CD4-positive, CD25-positive, alpha-beta regulatory T cell (primary cell): ENCODE results near the gene DLG5. TPM values are rescaled to one million over a fixed set of nuclear protein-coding genes. Genes with fewer than 3 reads are reported as not detected.
A peak's percentile ranks its signal among the peaks of the same experiment; 100 is the strongest.

Experiments used
- ATAC-seq, 2 donors: fragments of 150-1000 bp; cut with Tn5 transposase; one replicate each; pipeline ENCODE4 v1.10.0; 2021; ENCODE audit warnings: low read depth in 2 of 2, moderate number of reproducible peaks in 2 of 2, moderate library complexity in 1 of 2
- DNase-seq, 3 donors: peaks; one replicate each; pipeline versions ENCODE4 v3.0.0 to v3.0.0-alpha.2; 2012 to 2022; ENCODE audit warnings: mixed read lengths in 1 of 3
- H3K27ac ChIP-seq: one replicate; pipeline ENCODE4 v1.7.0; 2013; ENCODE audit warnings: mild to moderate bottlenecking, low read length; ENCODE audit not compliant: insufficient read depth, poor library complexity, severe bottlenecking
- H3K27me3 ChIP-seq: one replicate; pipeline ENCODE4 v1.7.0; 2013; ENCODE audit warnings: low read length; ENCODE audit not compliant: control insufficient read depth, insufficient read depth
- H3K36me3 ChIP-seq: one replicate; pipeline ENCODE4 v1.7.0; 2013; ENCODE audit warnings: mild to moderate bottlenecking, low read length, moderate library complexity; ENCODE audit not compliant: control insufficient read depth, insufficient read depth
- H3K4me1 ChIP-seq: 2 replicates; pipeline ENCODE4 v1.7.0; 2013; ENCODE audit warnings: mild to moderate bottlenecking, low read length; ENCODE audit not compliant: insufficient read depth, control insufficient read depth, poor library complexity, severe bottlenecking
- H3K4me3 ChIP-seq: one replicate; pipeline ENCODE4 v1.7.0; 2013; ENCODE audit warnings: low read depth, mild to moderate bottlenecking, low read length, moderate library complexity
- H3K9me3 ChIP-seq, 2 experiments: 1 replicate in 1 of 2; 2 replicates in 1 of 2; pipeline ENCODE4 v1.7.0; 2013; ENCODE audit warnings: low read length in 2 of 2, mild to moderate bottlenecking in 1 of 2, moderate library complexity in 1 of 2; ENCODE audit not compliant: control insufficient read depth in 2 of 2
- H3K27ac Mint-ChIP-seq, 3 donors: one replicate each; pipeline ENCODE4 v1.8.0; 2020 to 2022; ENCODE audit warnings: mild to moderate bottlenecking in 3 of 3, mixed read lengths in 3 of 3, moderate library complexity in 2 of 3
- H3K27me3 Mint-ChIP-seq: one replicate; pipeline ENCODE4 v1.8.0; 2022; ENCODE audit warnings: mild to moderate bottlenecking, mixed read lengths
- H3K36me3 Mint-ChIP-seq: one replicate; pipeline ENCODE4 v1.8.0; 2020; ENCODE audit warnings: mixed read lengths
- H3K4me1 Mint-ChIP-seq, 4 donors: one replicate each; pipeline ENCODE4 v1.8.0; 2020 to 2022; ENCODE audit warnings: mixed read lengths in 4 of 4, mild to moderate bottlenecking in 1 of 4
- H3K4me3 Mint-ChIP-seq, 4 donors: one replicate each; pipeline ENCODE4 v1.8.0; 2020 to 2022; ENCODE audit warnings: mild to moderate bottlenecking in 4 of 4, mixed read lengths in 4 of 4, moderate library complexity in 3 of 4
- H3K9me3 Mint-ChIP-seq, 7 donors: one replicate each; pipeline ENCODE4 v1.8.0; 2020 to 2022; ENCODE audit warnings: mixed read lengths in 7 of 7, mild to moderate bottlenecking in 3 of 7, moderate library complexity in 2 of 7
- polyA plus RNA-seq, 4 donors: library from polyadenylated mRNA; unstranded; fragments of 300-500 nt; fragmentation: Illumina TruSeq; gene quantifications; one replicate each; pipeline ENCODE4 v1.2.3, GENCODE V29; 2021
- total RNA-seq: library from RNA; stranded (reverse); gene quantifications from one replicate; pipeline ENCODE4 v1.2.3, GENCODE V29; 2022

The DLG5 gene, protein sequence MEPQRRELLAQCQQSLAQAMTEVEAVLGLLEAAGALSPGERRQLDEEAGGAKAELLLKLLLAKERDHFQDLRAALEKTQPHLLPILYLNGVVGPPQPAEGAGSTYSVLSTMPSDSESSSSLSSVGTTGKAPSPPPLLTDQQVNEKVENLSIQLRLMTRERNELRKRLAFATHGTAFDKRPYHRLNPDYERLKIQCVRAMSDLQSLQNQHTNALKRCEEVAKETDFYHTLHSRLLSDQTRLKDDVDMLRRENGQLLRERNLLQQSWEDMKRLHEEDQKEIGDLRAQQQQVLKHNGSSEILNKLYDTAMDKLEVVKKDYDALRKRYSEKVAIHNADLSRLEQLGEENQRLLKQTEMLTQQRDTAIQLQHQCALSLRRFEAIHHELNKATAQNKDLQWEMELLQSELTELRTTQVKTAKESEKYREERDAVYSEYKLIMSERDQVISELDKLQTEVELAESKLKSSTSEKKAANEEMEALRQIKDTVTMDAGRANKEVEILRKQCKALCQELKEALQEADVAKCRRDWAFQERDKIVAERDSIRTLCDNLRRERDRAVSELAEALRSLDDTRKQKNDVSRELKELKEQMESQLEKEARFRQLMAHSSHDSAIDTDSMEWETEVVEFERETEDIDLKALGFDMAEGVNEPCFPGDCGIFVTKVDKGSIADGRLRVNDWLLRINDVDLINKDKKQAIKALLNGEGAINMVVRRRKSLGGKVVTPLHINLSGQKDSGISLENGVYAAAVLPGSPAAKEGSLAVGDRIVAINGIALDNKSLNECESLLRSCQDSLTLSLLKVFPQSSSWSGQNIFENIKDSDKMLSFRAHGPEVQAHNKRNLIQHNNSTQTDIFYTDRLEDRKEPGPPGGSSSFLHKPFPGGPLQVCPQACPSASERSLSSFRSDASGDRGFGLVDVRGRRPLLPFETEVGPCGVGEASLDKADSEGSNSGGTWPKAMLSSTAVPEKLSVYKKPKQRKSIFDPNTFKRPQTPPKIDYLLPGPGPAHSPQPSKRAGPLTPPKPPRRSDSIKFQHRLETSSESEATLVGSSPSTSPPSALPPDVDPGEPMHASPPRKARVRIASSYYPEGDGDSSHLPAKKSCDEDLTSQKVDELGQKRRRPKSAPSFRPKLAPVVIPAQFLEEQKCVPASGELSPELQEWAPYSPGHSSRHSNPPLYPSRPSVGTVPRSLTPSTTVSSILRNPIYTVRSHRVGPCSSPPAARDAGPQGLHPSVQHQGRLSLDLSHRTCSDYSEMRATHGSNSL (N-terminal part only)
- total RNA-seq (3.7 TPM), polyA plus RNA-seq (under 1 TPM in 3 of 4 donors, not detected in 1; 0.06 to 0.17 (median 0.11) TPM)

DNA sequence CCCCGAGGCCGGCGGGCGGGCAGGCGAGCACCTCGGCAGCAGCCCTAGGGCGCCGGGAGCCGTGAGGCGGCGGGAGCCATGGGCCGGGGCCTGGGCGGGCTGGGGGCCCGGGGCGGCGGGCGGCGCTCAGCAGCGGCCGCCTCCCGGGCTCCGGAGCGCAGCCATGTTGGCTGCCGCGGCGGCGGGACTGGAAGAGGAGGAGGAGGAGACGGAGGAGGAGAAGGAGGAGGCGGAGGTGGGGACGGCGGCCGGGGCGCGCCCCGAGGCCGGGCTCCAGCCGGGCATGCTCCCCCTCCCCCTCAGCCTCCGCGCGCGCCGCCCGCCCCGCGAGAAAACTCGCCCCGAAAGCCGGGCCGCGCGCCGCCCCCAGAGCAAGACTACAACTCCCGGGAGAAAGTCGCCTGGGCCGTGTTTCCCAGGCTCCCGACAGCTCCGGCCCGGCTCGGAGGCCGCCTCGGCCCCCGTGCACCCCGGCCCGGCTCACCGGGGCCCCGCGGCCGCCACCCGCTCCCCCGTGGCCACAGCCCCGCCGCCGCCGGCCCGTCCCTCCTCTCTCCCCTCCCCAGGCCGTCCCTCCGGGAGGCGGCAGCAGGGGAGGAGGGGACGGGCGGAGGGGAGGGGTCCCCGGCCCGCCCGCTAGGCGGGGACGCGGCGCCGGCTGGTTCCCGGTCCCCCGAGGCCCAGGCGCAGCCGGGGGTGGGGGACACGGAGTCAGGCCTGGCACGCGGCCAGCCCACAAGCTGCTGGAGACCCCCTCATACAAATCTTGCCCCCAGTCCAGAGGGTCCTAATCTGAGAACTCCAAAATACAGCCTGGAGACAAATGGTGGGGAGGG lies at the start of gene DLG5:
TSS of gene DLG5 (minus strand) at position 190 of the 836 bp plus-strand sequence. CDS start 235 bp downstream, outside the sequence.
- H3K27me3 Mint-ChIP-seq = peaks cover 65% of the 10 kb centered on the region
- peaks cover 0 to 11% (median 6%) of the 10 kb centered on the region in 4 donors for H3K4me1 Mint-ChIP-seq
- Histone ChIP-seq H3K9me3 (no peaks in the 10 kb centered on the region), H3K4me3 (no peak within 1 kb of the TSS), H3K27ac (no peak within 1 kb of the TSS), H3K4me1 (peaks cover 12% of the 10 kb centered on the region), H3K36me3 (no peaks in the 10 kb centered on the region), H3K27me3 (peaks cover 24% of the 10 kb centered on the region)
- H3K9me3 Mint-ChIP-seq = peaks cover 0 to 5% (median 0%) of the 10 kb centered on the region in 7 donors
- DNase-seq (no peak), ATAC-seq (peak in 1 of 2 donors; percentile 18)
- H3K36me3 Mint-ChIP-seq = no peaks in the 10 kb centered on the region
- H3K4me3 Mint-ChIP-seq = peak within 1 kb of the TSS; percentile 70 to 76 (median 74)
- no peak within 1 kb of the TSS for H3K27ac Mint-ChIP-seq

DNA sequence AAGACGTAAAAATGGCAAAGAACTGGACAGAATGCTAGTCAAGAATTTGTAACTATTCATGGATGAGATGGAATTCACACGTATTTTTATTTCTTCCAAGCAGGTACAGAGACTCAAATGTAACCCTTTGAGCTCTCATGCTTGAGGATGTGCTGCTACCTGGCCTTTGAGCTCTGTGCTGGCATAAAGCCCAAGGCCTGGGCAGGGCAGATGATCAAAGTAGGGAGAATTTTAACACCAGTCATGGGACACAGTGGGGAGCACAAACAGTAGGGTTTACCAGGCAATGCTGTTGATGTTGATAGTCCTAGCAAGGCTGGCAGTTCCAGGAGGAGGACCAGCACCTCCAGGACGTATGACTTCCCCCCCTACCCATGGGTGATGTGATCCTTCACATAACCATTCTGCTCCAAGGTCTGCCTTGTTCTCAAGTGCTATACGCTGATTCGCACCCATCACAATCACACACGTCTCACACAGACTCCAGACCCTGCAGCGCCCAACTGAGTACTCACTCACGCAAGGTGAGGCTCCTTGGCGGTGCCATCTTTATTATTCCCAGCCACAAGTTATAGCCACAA lies 48.6 kb upstream of the DLG5 start:
- peaks cover 0 to 19% (median 8%) of the 10 kb centered on the region in 4 donors for H3K4me1 Mint-ChIP-seq
- no peak for DNase-seq
- H3K36me3 Mint-ChIP-seq = peaks cover 40% of the 10 kb centered on the region
- Histone ChIP-seq H3K36me3 (peaks cover 36% of the 10 kb centered on the region), H3K4me3 (no peak overlapping the region), H3K27ac (no peak overlapping the region), H3K27me3 (no peaks in the 10 kb centered on the region), H3K9me3 (no peaks in the 10 kb centered on the region), H3K4me1 (peaks cover 8% of the 10 kb centered on the region)
- no peaks in the 10 kb centered on the region for H3K27me3 Mint-ChIP-seq
- no peak for ATAC-seq
- no peak overlapping the region for H3K4me3 Mint-ChIP-seq
- no peak overlapping the region for H3K27ac Mint-ChIP-seq
- no peaks in the 10 kb centered on the region for H3K9me3 Mint-ChIP-seq

DNA sequence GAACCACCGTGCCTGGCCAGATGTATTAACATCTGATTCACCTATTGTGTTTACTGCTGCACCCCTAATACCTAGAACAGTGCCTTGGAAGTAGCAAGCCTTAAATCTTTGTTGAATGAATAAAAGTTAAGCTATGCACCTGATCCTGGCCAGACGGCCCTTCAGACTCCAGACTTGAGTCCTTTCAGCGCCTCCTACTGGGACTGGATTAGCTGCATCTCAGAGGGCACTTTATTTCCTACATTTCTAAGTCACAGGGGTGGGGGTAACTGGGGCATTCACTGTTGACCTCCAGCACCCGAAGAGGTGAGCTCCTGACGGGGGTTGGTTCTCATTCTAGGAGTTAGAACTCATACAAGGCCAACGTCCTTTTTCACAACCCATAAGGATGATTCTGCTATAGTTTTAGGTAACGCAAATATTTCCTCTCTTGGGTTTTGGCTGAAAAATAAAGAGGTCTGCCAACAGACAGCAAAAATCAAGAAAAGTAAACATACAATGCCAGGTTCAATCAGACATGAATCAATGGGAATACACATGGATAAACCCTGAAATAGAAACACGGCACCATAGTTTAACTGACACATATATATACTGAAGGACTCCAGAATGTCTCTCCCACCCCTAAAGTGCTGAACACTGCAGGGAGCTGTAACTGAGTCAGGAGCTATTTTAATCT lies 48.0 kb upstream of the DLG5 start:
- Histone ChIP-seq H3K4me3 (no peak overlapping the region), H3K27me3 (no peaks in the 10 kb centered on the region), H3K27ac (no peak overlapping the region), H3K4me1 (peaks cover 8% of the 10 kb centered on the region), H3K9me3 (no peaks in the 10 kb centered on the region), H3K36me3 (peaks cover 30% of the 10 kb centered on the region)
- Mint-ChIP-seq H3K9me3 (no peaks in the 10 kb centered on the region), H3K4me1 (peaks cover 0 to 19% (median 8%) of the 10 kb centered on the region in 4 donors), H3K4me3 (no peak overlapping the region), H3K27ac (no peak overlapping the region), H3K36me3 (peaks cover 34% of the 10 kb centered on the region), H3K27me3 (no peaks in the 10 kb centered on the region)
- ATAC-seq = no peak
- DNase-seq = peak in 1 of 3 donors; percentile 10

DNA sequence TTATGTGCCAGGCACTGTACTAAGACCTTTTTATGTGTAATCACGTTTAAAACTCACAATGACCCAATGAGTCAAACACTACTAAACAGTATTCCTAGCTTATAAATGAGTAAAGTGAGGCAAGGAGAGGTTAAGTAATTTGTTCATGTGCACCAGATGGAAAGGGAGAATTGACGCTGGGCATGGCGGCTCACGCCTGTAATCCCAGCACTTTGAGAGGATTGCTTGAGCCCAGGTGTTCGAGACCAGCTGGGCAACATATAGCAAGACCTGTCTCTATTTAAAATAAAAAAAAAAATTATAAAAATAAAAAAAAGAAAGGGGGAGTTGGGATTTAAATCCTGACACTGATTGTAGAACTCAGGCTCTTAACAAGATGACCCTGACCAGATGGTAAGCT lies 46.7 kb upstream of the DLG5 start:
- H3K4me3 Mint-ChIP-seq = no peak overlapping the region

DNA sequence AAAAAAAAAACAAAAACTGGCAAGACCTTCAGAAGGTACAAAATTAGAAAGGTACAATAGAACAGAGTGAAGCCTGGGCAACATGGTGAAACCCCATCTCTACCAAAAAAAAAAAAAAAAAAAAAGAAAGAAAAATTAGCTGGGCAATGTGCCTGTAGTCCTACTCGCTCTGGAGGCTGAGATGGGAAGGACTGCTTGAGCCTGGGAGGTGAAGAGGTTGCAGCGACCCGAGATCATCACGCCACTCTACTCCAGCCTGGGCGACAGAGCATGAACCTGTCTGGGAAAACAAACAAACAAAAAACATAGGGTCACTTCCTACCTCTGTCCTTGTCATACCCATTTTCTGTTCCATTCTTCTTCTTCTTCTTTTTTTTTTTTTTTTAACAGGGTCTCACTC lies 45.6 kb upstream of the DLG5 start:
- Histone ChIP-seq H3K27me3 (no peaks in the 10 kb centered on the region), H3K4me3 (no peak overlapping the region), H3K27ac (no peak overlapping the region), H3K36me3 (peaks cover 9% of the 10 kb centered on the region), H3K9me3 (no peaks in the 10 kb centered on the region), H3K4me1 (peaks cover 8% of the 10 kb centered on the region)
- H3K27me3 Mint-ChIP-seq = no peaks in the 10 kb centered on the region
- H3K4me1 Mint-ChIP-seq = peaks cover 0 to 19% (median 8%) of the 10 kb centered on the region in 4 donors
- peak overlapping the region in 1 of 3 donors; percentile 35 for H3K27ac Mint-ChIP-seq
- no peak overlapping the region for H3K4me3 Mint-ChIP-seq
- no peaks in the 10 kb centered on the region for H3K9me3 Mint-ChIP-seq
- H3K36me3 Mint-ChIP-seq = peaks cover 20% of the 10 kb centered on the region
- no peak for DNase-seq
- ATAC-seq = no peak

More for the DNA sequence above, 46.7 kb upstream of the DLG5 start:
- H3K4me1 Mint-ChIP-seq = peaks cover 0 to 19% (median 8%) of the 10 kb centered on the region in 4 donors
- no peak for DNase-seq
- no peaks in the 10 kb centered on the region for H3K9me3 ChIP-seq
- H3K27me3 Mint-ChIP-seq = no peaks in the 10 kb centered on the region
- no peaks in the 10 kb centered on the region for H3K27me3 ChIP-seq
- ATAC-seq = no peak
- H3K36me3 Mint-ChIP-seq = peaks cover 31% of the 10 kb centered on the region
- H3K4me3 ChIP-seq = no peak overlapping the region
- no peak overlapping the region for H3K27ac ChIP-seq
- H3K9me3 Mint-ChIP-seq = no peaks in the 10 kb centered on the region
- H3K4me1 ChIP-seq = peaks cover 8% of the 10 kb centered on the region
- peaks cover 20% of the 10 kb centered on the region for H3K36me3 ChIP-seq
- H3K27ac Mint-ChIP-seq = no peak overlapping the region

DNA sequence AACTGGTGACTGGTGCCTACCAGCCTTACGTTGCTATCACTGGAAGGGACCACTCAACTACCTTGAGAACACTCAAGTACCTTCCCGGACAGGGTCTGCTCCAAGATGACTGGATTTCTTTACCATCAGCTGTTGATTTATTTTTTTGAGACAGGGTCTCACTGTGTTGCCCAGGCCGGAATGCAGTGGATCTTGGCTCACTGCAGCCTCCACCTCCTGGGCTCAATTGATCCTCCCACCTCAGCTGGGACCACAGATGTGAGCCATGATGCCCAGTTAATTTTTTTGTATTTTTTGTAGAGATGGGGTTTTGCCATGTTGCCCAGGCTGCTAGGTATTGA lies 45.2 kb upstream of the DLG5 start:
- ATAC-seq = no peak
- no peak for DNase-seq
- no peak overlapping the region for H3K4me3 ChIP-seq
- H3K9me3 ChIP-seq = no peaks in the 10 kb centered on the region
- H3K9me3 Mint-ChIP-seq = no peaks in the 10 kb centered on the region
- H3K4me1 ChIP-seq = peaks cover 8% of the 10 kb centered on the region
- H3K4me3 Mint-ChIP-seq = no peak overlapping the region
- H3K27me3 ChIP-seq = no peaks in the 10 kb centered on the region
- no peaks in the 10 kb centered on the region for H3K27me3 Mint-ChIP-seq
- peaks cover 18% of the 10 kb centered on the region for H3K36me3 Mint-ChIP-seq
- peak overlapping the region in 2 of 3 donors; percentile 11 to 20 for H3K27ac Mint-ChIP-seq
- no peak overlapping the region for H3K27ac ChIP-seq
- peaks cover 0 to 19% (median 8%) of the 10 kb centered on the region in 4 donors for H3K4me1 Mint-ChIP-seq
- H3K36me3 ChIP-seq = peaks cover 5% of the 10 kb centered on the region
